ENCODE measurements around the gene TMEFF1.

The TMEFF1 gene

DNA sequence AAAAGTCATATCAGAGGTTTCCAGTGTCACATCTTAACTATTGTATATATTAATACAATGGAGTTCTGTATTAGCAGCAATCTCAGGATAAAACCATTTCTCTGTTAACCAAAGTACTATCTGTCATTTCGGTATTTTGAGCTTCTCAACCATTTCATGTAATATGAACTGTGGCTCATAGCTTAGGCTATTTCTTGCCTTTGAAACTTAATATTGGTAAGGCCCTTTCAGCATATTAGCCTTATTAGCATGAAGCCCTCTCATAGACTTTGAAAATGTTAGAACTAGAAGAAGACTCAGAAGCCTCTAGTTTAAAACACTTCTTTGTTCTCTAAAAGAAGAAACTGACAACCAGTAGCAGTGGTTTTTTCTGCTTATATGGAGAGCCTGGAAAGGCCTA is 105.7 kb downstream of the TMEFF1 start:
- no peak for DNase-seq

DNA sequence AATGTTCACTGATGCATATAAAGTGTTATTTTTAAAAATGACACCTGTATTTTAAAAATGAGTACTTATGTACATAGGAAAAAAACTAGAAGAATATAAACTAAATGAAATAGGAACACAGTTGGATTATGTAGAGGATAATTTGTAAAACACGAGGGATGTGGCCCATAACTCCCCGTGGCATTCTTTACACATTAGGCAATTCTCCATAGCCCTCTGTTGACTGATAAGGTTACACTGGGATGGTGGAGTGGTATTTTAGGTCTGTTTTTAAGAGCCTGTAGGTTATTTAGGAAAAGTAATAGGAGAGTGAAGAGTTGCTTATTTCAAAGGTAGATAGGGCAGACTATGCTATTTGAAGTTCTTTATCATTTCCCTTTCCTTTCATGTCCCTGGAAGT is 106.7 kb downstream of the TMEFF1 start:
- no peak for DNase-seq

GRCh38 chr9:100580257-100580656 is 107.3 kb downstream of the TMEFF1 start:
- no peak for DNase-seq

DNA sequence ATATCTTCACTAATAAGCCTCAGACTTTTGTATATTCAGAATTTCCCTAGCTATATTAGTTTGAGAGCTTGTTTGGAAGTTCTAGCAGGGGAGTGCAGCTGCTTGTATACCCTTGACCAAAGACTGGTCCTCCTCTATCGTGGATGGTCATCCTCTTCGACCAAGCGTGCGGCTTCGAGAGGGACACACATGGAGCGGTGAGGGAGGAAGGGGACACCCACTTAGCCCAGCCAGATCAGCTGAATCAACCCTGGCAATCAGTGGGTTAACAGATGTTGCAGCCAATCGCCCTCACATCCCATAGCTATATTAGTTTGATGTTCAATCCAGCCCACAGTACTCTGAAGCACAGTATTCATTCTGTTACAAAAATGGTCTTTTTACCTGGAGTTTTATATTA is 108.1 kb downstream of the TMEFF1 start:
- no peak for DNase-seq

DNA sequence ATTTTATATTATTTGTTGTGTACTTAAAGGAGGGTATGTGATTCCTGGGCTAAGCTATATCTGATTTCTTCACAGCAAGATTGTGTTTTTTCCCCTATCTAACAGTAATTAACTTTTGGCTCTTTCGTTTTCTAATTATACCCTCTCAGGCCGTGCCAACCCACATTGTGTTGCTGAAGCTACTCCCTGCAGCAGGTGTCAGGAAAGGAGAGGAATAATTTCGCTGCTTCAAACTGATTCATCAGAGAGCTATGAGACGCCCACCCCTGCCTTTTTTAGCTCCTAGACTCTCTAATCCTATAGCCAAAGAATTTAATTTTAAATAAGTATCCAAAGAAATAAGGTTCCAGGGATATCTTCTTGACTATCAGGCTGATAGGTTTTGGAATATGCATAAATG is 108.7 kb downstream of the TMEFF1 start:
- DNase-seq, result no peak

GRCh38 chr9:100583014-100583802 is 110.3 kb downstream of the TMEFF1 start:
- no peak for DNase-seq

DNA sequence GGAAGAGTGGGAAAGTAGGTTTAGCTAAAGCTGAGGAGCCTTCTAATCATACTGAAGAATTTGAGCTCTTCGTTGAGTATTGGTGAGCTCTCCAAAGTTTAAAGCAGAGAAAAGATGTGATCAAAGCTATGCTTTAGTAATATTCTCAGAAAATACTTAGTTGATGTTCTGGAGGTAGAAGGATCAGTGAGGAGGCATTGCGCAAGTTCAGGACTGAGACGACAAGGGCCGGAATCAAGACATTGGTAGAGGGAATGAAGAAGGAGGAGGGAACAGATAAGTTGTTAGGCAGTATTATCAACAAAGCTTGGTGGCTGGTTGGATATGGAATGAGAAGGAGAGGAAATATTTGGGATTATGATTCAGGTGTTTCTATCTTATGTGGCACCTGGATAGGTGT is 112.0 kb downstream of the TMEFF1 start:
- DNase-seq, result no peak

DNA sequence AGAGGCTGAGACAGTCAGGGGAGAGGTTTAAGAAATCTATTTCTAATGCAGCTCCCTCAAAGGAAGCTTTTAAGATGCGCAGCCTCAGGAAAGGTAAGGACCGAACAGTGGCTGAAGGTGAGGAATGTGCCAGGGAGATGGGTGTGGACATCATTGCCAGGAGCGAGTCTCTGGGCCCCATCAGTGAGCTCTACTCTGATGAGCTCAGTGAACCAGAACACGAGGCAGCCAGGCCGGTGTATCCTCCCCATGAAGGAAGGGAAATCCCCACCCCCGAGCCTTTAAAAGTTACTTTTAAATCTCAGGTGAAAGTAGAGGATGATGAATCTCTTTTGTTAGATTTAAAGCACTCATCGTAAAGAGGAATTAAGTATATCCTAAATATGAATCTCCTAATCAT is 113.1 kb downstream of the TMEFF1 start:
- DNase-seq, result no peak

DNA sequence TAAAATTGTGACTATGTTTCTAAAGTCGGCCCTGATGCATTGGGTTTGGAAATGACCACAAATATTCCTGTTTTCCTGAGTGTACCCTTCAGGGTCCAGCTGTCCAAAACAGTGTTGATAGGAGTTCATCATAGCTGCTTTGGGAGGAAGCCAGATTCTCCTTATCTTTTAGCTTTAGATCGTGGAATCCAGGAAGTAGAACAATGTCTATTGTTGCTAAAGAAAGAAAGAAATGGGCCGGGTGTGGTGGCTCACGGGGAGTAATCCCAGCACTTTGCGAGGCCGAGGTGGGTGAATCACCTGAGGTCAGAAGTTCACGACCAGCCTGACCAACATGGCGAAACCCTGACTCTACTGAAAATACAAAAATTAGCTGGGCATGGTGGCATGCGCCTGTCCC is 114.4 kb downstream of the TMEFF1 start:
- DNase-seq, result no peak

- no peak for DNase-seq
Observed at GRCh38 chr9:100589582-100589981, 116.6 kb downstream of the TMEFF1 start.

DNA sequence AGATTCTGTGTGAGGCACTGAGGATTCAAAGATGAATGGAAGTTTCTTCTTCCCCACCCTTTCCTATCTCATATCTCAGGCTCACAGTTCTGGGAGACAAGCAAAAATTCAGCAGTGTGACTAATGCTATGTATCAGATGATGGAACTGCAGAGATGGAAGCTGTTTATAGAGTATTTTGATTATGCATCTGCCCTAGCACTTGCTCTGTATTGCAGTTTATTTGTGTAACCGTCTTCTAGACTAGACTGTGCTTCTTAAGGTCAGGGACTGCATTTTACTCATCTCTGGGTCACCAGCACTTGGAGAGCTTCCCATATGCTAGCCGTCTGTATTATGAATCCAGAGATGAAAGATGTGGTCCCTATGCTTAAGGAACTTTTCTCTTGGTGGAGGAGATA is 117.5 kb downstream of the TMEFF1 start:
- no peak for DNase-seq

GRCh38 chr9:100591139-100591538 is 118.2 kb downstream of the TMEFF1 start:
- no peak for DNase-seq

DNA sequence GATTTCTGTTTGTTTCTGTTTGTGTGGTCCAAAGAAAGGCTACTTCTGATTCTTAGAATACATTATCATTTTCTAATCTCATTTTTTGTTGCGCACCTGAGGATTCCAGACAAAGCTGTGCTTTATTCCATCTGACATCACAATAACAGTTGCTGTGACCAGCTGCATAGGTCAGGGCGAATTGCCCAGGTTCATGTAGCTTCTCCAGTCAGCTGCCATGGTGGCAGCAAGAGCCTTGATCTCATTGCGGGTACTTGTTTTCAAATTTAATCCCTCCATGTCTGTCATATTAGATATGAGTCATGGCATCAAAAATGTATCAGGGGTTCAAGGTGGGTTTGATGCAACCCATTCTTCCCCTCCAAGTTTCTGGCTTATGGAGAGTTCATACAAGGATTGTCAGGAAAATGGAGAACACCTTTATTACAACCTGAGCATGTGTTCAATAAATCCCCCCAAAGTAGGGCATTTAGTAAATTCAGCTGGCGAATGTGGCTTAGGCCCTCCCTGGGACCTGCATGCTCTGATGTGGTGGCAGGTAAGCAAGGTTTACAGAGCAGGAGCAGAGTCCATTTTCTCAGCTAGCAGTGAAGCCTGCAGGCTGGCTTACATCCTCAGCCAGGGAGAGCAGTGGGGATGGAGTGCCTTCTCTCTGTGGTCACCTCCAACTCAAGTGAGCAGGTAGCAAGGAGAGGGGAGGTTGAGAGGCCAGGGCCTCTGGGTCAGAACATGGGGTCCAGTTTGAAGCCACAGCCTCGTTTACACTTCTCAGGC is 118.9 kb downstream of the TMEFF1 start:
- DNase-seq, result no peak

DNA sequence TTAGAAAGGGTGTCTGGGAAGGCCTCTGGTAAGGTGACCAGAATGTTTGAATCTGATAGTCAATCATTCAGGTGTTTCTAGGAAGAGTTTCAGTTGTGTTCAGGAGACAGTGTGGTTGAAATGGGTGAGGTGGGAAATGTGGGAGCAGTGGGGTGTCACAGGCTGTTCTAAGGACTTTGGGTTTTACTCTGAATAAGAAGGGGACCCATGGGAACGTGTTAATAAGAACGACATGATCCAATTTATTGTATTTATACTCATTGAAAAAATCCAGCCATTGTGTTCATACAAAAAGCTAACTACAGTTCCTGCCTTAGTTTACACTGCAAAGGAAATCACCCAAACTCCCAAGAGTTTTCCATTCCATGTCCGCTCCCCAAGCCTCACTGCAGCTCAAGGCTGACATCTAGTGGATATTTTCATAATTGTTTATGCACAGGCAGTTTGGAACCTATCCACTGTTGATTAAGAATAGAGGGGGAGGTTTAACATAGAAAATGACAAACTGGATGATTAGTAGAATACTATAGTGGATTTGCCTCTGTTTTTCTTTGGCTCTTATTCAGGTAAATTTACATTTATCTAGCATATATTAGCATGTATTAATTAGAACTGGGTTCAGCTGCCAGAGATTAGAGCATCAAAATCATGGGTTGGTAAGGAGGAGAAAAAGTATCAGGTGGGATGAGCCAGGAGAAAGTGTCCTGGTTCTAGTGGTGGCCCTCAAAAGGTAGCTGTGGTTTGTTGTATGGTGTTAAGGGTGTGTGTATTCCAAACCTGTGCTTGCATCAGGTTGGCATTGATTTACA is 122.6 kb downstream of the TMEFF1 start:
- peak; percentile 55 to 64 for DNase-seq

DNA sequence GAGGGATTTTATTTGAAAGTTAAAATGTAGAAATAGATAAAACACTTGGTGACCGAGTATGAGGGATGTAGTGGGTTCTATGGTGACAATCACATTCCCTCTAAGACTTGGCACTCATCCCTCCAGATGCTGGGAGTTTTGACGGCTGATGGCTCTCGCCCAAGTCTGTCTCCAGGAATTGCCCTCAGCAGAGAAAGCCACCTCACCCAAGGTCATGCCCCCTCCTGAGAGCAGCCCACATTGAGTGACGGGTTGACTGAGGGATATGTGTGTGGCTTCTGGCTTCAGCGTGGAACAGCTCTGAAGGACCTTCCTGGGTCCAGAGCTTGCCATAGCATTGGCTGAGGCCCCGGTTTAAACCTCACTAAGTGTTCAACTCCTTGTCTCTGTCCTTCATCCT is 124.3 kb downstream of the TMEFF1 start:
- no peak for DNase-seq

DNA sequence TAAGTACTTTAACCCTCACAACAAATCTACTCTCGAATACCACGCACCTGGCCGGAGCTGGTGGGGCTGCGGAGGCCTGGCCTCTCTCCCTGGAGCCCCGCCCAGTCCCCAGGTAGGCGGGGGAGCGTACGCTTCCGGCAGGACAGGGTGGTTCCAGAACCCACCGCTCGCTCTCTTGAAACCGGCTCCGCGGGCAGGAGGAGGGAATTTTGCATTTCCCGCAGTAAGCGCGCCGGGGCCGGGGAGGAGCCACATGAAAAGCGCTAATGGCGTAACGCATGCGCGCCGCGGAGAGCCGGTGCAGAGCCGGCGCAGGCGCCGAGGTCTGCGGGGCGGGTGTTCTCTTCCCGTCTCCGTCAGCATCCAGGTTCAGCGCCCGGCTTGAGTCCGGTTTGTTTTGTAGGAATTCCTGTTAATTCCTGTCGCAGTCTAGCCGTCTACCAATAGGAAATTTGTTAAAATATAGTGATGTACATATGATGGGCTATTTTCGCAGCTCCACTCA is 125.7 kb downstream of the TMEFF1 start:
- peak; percentile 73 to 85 for DNase-seq

GRCh38 chr9:100600521-100601079 is 127.7 kb downstream of the TMEFF1 start:
- no peak for DNase-seq

GRCh38 chr9:100601216-100601615 is 128.3 kb downstream of the TMEFF1 start:
- peak; percentile 53 to 58 for DNase-seq

GRCh38 chr9:100602342-100602801 is 129.4 kb downstream of the TMEFF1 start:
- DNase-seq, result peak; percentile 11 to 13

- DNase-seq, result no peak
Observed at GRCh38 chr9:100605405-100605804, 132.5 kb downstream of the TMEFF1 start.

DNA sequence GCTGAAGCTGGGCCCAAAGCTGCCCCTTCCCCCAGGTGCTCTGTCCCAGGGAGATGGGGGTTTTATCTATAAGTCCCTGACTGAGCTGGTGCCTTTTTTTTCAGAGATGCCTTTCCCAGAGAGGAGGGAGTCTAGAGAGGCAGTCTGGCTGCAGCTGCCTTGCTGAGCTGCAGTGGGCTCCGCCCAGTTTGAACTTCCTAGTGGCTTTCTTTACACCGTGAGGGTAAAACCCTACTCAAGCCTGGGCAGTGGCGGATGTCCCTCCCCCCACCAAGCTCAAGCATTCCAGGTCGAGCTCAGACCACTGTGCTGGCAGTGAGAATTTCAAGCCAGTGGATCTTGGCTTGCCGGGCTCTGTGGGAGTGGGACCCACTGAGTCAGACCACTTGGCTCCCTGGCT is 146.2 kb downstream of the TMEFF1 start:
- DNase-seq, result no peak

DNA sequence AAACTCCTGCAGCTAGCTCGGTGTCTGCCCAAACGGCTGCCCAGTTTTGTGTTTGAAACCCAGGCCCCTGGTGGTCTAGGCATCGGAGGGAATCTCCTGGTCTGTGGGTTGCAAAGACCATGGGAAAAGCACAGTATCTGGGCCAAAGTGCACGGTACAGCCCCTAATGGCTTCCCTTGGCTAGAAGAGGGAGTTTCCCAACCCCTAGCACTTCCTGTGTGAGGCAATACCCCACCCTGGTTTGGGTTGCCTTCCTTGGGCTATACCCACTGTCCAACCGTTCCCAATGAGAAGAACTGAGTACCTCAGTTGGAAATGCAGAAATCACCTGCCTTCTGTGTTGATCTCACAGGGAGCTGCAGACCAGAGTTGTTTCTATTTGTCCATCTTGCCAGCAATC is 146.7 kb downstream of the TMEFF1 start:
- no peak for DNase-seq

- no peak for DNase-seq
Observed at GRCh38 chr9:100623969-100624368, 151.0 kb downstream of the TMEFF1 start.

Data from inflammatory macrophage (primary cell).